SK-N-SH treated with all-trans-retinoic acid at 6 μM for 48 hours (cell line): ENCODE data around the gene SLCO3A1.
A peak's percentile ranks its signal among the peaks of the same experiment; 100 is the strongest.

Source experiments
- ATAC-seq: fragments of 200-7000 bp; cut with Tn5 transposase; 3 replicates; pipeline ENCODE4 v1.9.1; 2020; ENCODE audit warnings: mild to moderate bottlenecking, moderate library complexity
- ARNTL ChIP-seq: fragments of 450-650 bp; formaldehyde crosslinking; IDR thresholded peaks from 2 replicates; pipeline ENCODE4 v1.5.0; 2020; ENCODE audit warnings: low read depth, mild to moderate bottlenecking, moderate library complexity, borderline replicate concordance
- BACH2 ChIP-seq: fragments of 250-450 bp; sonication (Bioruptor Pico); IDR thresholded peaks from 2 replicates; pipeline ENCODE4 v1.9.0; 2021; ENCODE audit warnings: mild to moderate bottlenecking, borderline replicate concordance
- CREB5 ChIP-seq: fragments of 250-450 bp; sonication (Bioruptor Pico); IDR thresholded peaks from 2 replicates; pipeline ENCODE4 v1.5.1; 2020; ENCODE audit warnings: low read depth, mild to moderate bottlenecking, moderate library complexity
- CSDC2 ChIP-seq: fragments of 250-450 bp; sonication (Bioruptor Pico); IDR thresholded peaks from 2 replicates; pipeline ENCODE4 v1.5.0; 2020; ENCODE audit warnings: mild to moderate bottlenecking, moderate library complexity
- CSRNP3 ChIP-seq: fragments of 250-450 bp; sonication (Bioruptor Pico); IDR thresholded peaks from 2 replicates; pipeline ENCODE4 v1.5.1; 2021; ENCODE audit warnings: mild to moderate bottlenecking, moderate library complexity
- ESRRG ChIP-seq: fragments of 250-450 bp; sonication (Bioruptor Pico); IDR thresholded peaks from 2 replicates; pipeline ENCODE4 v1.6.1; 2021; ENCODE audit warnings: mild to moderate bottlenecking
- GLIS3 ChIP-seq: fragments of 250-450 bp; sonication (Bioruptor Pico); IDR thresholded peaks from 2 replicates; pipeline ENCODE4 v1.5.0; 2020; ENCODE audit warnings: mild to moderate bottlenecking, moderate library complexity
- ISL1 ChIP-seq: fragments of 250-450 bp; sonication (Bioruptor Pico); IDR thresholded peaks from 2 replicates; pipeline ENCODE4 v2.1.2; 2022; ENCODE audit warnings: mild to moderate bottlenecking, moderate library complexity
- OSR1 ChIP-seq: fragments of 250-450 bp; sonication (Bioruptor Pico); IDR thresholded peaks from 2 replicates; pipeline ENCODE4 v1.8.0; 2022; ENCODE audit warnings: moderate library complexity, mild to moderate bottlenecking, inconsistent platforms
- PATZ1 ChIP-seq: fragments of 250-450 bp; sonication (Bioruptor Pico); IDR thresholded peaks from 2 replicates; pipeline ENCODE4 v1.8.0; 2020; ENCODE audit warnings: mild to moderate bottlenecking, moderate library complexity, borderline replicate concordance
- POU6F1 ChIP-seq: fragments of 250-450 bp; sonication (Bioruptor Pico); IDR thresholded peaks from 2 replicates; pipeline ENCODE4 v1.8.0; 2021; ENCODE audit warnings: low read depth, mild to moderate bottlenecking, moderate library complexity, borderline replicate concordance
- PPARA ChIP-seq: fragments of 250-450 bp; sonication (Bioruptor Pico); IDR thresholded peaks from 2 replicates; pipeline ENCODE4 v1.5.0; 2020; ENCODE audit warnings: mild to moderate bottlenecking, borderline replicate concordance
- RARB ChIP-seq: fragments of 250-450 bp; sonication (Bioruptor Pico); IDR thresholded peaks from 2 replicates; pipeline ENCODE4 v1.8.0; 2021; ENCODE audit warnings: mild to moderate bottlenecking, moderate library complexity
- TCF4 ChIP-seq: fragments of 250-450 bp; sonication (Bioruptor Pico); IDR thresholded peaks from 2 replicates; pipeline ENCODE4 v1.8.0; 2021; ENCODE audit warnings: mild to moderate bottlenecking, moderate library complexity, borderline replicate concordance
- TOX ChIP-seq: fragments of 250-450 bp; sonication (Bioruptor Pico); IDR thresholded peaks from 2 replicates; pipeline ENCODE4 v1.8.0; 2021; ENCODE audit warnings: mild to moderate bottlenecking, moderate library complexity, borderline replicate concordance
- ZC3H10 ChIP-seq: fragments of 250-450 bp; sonication (Bioruptor Pico); IDR thresholded peaks from 2 replicates; pipeline ENCODE4 v1.5.1; 2021; ENCODE audit warnings: mild to moderate bottlenecking, moderate library complexity
- ZFP3 ChIP-seq: fragments of 250-450 bp; sonication (Bioruptor Pico); IDR thresholded peaks from 2 replicates; pipeline ENCODE4 v1.5.0; 2020; ENCODE audit warnings: mild to moderate bottlenecking, moderate library complexity
- ZFP30 ChIP-seq: fragments of 450-650 bp; formaldehyde crosslinking; IDR thresholded peaks from 2 replicates; pipeline ENCODE4 v1.5.0; 2022; ENCODE audit warnings: mild to moderate bottlenecking, moderate library complexity
- ZNF565 ChIP-seq: fragments of 450-650 bp; formaldehyde crosslinking; conservative IDR thresholded peaks from 2 replicates; pipeline ENCODE4 v1.5.0; 2020; ENCODE audit warnings: low read depth, mild to moderate bottlenecking, moderate library complexity
- ZNF70 ChIP-seq: fragments of 450-650 bp; formaldehyde crosslinking; IDR thresholded peaks from 2 replicates; pipeline ENCODE4 v1.5.0; 2020; ENCODE audit warnings: mild to moderate bottlenecking, moderate library complexity
- ZNF8 ChIP-seq: fragments of 450-650 bp; formaldehyde crosslinking; IDR thresholded peaks from 2 replicates; pipeline ENCODE4 v1.5.0; 2020; ENCODE audit warnings: mild to moderate bottlenecking, moderate library complexity

SLCO3A1 gene

DNA sequence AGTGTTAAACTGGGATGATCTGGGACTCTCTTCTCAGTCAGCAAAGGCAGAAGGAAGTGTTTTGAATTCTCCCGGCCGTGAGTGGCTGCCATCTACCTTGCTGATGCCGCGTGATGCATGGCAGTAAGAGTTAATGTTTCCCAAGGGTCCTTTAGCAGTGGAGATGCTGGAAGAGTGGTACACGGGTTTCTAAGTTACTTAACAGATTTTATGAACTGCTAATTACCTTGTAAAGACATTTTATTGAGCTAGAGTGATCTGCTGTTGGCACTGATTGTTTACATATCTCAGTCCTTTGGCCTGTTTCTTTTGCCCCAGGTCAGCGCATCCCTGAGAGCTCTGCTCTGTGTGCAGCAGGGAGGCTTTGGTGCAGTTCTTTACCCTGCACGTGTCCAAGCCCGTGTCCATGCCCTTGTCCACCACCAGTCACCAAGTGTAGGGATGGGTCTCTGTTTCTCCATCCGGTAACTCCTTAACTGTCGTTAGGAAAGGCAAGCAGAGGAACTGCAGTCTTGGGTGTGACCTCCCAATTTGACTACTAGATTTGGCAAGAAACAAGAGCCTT, 172.3 kb downstream of the SLCO3A1 start:
- ATAC-seq = no peak
- TF ChIP-seq ZNF8 (CRISPR knock-in tag) = no peak
- no peak for TF ChIP-seq CSDC2
- TF ChIP-seq POU6F1 (CRISPR knock-in tag) = no peak
- no peak for TF ChIP-seq ARNTL (CRISPR knock-in tag)
- TF ChIP-seq CREB5 (CRISPR knock-in tag) = no peak
- no peak for TF ChIP-seq ZFP3 (CRISPR knock-in tag)
- TF ChIP-seq PATZ1 (CRISPR knock-in tag) = no peak
- no peak for TF ChIP-seq RARB (CRISPR knock-in tag)
- TF ChIP-seq, all 23 proteins: peak for 0

- peak; percentile 40; the same call in 2 of the 3 replicates for ATAC-seq
- TF ChIP-seq PATZ1 (CRISPR knock-in tag) (no peak), ZFP30 (CRISPR knock-in tag) (no peak), PPARA (CRISPR knock-in tag) (no peak), ZC3H10 (CRISPR knock-in tag) (no peak), POU6F1 (CRISPR knock-in tag) (no peak), BACH2 (CRISPR knock-in tag) (no peak), CSDC2 (no peak), CSRNP3 (CRISPR knock-in tag) (no peak), ESRRG (no peak), OSR1 (CRISPR knock-in tag) (no peak), ZNF8 (CRISPR knock-in tag) (no peak), ZNF70 (CRISPR knock-in tag) (no peak)
These were observed 174.8 kb downstream of the SLCO3A1 start for GRCh38 chr15:92028389-92028724.

DNA sequence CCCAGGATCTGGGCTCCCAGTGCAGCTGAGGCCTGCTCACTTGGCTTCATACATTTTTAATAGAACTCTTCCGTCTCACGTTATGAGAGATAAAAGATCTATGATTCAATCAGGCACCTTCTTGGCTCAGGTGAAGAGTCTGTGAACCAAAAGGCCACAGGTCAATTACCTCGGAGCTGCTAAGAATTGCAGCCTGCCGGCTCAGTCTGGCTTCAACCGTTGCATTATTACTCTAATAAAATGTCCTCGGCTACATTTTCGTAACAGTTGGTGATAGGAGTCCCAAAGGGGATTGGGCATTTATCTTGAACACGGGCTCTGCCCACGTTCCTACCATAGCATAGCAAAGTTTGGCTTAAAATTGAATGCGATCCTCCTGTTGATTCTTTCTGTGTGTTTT, 176.3 kb downstream of the SLCO3A1 start:
- TF ChIP-seq CSRNP3 (CRISPR knock-in tag) = no peak
- no peak for TF ChIP-seq ISL1 (CRISPR knock-in tag)
- no peak for TF ChIP-seq ZNF70 (CRISPR knock-in tag)
- no peak for TF ChIP-seq ZFP3 (CRISPR knock-in tag)
- TF ChIP-seq GLIS3 (CRISPR knock-in tag) = no peak
- TF ChIP-seq ZNF565 (CRISPR knock-in tag) = no peak
- TF ChIP-seq CREB5 (CRISPR knock-in tag) = no peak
- no peak for TF ChIP-seq ZFP30 (CRISPR knock-in tag)
- TF ChIP-seq TOX (CRISPR knock-in tag) = no peak
- no peak for TF ChIP-seq PPARA (CRISPR knock-in tag)
- TF ChIP-seq TCF4 (CRISPR knock-in tag) = no peak

More for the DNA sequence above, 176.3 kb downstream of the SLCO3A1 start:
- no peak for ATAC-seq
